Loucy (cell line): ENCODE measurements around the gene SMARCA1.

ENCODE experiments used
- CTCF ChIP-seq: fragments of 200-600 bp; sonication (generic); conservative IDR thresholded peaks from 2 replicates; pipeline ENCODE4 v1.5.1; 2014; ENCODE audit warnings: mild to moderate bottlenecking, antibody characterized with exemption, low read length
- EZH2phosphoT487 ChIP-seq: fragments of 200-600 bp; IDR thresholded peaks from 2 replicates; pipeline ENCODE4 v1.6.1; 2018; ENCODE audit warnings: antibody characterized with exemption, mild to moderate bottlenecking, moderate library complexity, borderline replicate concordance

GRCh38 chrX:129525896-129526295, 2.6 kb upstream of the SMARCA1 start:
- no peak for TF ChIP-seq CTCF
- no peak for TF ChIP-seq EZH2phosphoT487
